Mucosa of stomach (tissue), 1 donor: ENCODE measurements around the gene AAK1.

Experiments used
- H3K27me3 ChIP-seq: one replicate; pipeline ENCODE4 v1.7.0; 2013; ENCODE audit warnings: mild to moderate bottlenecking, low read length; ENCODE audit not compliant: control insufficient read depth, insufficient read depth
- H3K36me3 ChIP-seq: one replicate; pipeline ENCODE4 v1.7.0; 2013; ENCODE audit warnings: low read length; ENCODE audit not compliant: control insufficient read depth, insufficient read depth
- H3K4me1 ChIP-seq: one replicate; pipeline ENCODE4 v1.7.0; 2013; ENCODE audit warnings: mild to moderate bottlenecking, low read length; ENCODE audit not compliant: control insufficient read depth, insufficient read depth
- H3K4me3 ChIP-seq: one replicate; pipeline ENCODE4 v1.7.0; 2013; ENCODE audit warnings: low read length
- H3K9ac ChIP-seq: one replicate; pipeline ENCODE4 v1.7.0; 2013; ENCODE audit warnings: mild to moderate bottlenecking, low read length, moderate library complexity
- H3K9me3 ChIP-seq: one replicate; pipeline ENCODE4 v1.7.0; 2013; ENCODE audit warnings: mild to moderate bottlenecking, low read length, moderate library complexity; ENCODE audit not compliant: control insufficient read depth
- donor health status: Pancreatic carcinoma.

The AAK1 gene

DNA sequence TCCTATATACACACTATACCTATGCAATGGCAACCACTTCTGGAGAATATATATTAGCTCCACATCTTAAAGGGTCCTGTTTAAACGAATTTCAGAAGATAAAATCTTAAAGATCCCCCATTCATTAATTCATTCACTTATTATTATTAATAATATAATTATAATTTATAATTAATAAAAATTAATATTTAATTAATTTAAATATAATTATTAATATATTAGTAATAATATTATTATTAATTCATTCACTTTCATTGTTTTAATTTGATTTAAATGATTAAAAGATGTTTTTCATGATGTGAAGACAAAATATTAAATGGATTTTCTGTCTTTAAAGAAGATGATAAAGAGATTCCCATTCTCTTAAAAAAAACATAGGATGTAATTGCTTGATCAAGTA lies 227.4 kb downstream of the AAK1 start:
- Histone ChIP-seq H3K4me1 (no peaks in the 10 kb centered on the region), H3K9ac (no peak overlapping the region), H3K27me3 (no peaks in the 10 kb centered on the region), H3K9me3 (no peaks in the 10 kb centered on the region), H3K36me3 (no peaks in the 10 kb centered on the region), H3K4me3 (no peak overlapping the region)
